ENCODE measurements around the gene ATP8B3.

ATP8B3 gene

GRCh38 chr19:1757468-1758230, 54.4 kb downstream of the ATP8B3 start (continued):
- TF ChIP-seq, protein P1, sequence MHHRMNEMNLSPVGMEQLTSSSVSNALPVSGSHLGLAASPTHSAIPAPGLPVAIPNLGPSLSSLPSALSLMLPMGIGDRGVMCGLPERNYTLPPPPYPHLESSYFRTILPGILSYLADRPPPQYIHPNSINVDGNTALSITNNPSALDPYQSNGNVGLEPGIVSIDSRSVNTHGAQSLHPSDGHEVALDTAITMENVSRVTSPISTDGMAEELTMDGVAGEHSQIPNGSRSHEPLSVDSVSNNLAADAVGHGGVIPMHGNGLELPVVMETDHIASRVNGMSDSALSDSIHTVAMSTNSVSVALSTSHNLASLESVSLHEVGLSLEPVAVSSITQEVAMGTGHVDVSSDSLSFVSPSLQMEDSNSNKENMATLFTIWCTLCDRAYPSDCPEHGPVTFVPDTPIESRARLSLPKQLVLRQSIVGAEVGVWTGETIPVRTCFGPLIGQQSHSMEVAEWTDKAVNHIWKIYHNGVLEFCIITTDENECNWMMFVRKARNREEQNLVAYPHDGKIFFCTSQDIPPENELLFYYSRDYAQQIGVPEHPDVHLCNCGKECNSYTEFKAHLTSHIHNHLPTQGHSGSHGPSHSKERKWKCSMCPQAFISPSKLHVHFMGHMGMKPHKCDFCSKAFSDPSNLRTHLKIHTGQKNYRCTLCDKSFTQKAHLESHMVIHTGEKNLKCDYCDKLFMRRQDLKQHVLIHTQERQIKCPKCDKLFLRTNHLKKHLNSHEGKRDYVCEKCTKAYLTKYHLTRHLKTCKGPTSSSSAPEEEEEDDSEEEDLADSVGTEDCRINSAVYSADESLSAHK (tag by site-specific recombination; IDR thresholded peaks at IDR 0.05) = no peak
- no peak for TF ChIP-seq ZNF473 (tag by site-specific recombination; IDR thresholded peaks at IDR 0.05)
- TF ChIP-seq ZBTB26 (tag by site-specific recombination; optimal IDR thresholded peaks at IDR 0.05) = peak; percentile 41
- 0 out of 2 replicates have a peak, but pooled peaks have one; percentile 17 for TF ChIP-seq EGR2 (tag by site-specific recombination; IDR thresholded peaks at IDR 0.05; ENCODE audit: low read depth)
- TF ChIP-seq ZSCAN16 (tag by site-specific recombination; IDR thresholded peaks at IDR 0.05) = no peak
- TF ChIP-seq ZNF48 (tag by site-specific recombination; IDR thresholded peaks at IDR 0.05) = no peak
- TF ChIP-seq INSM2 (tag by site-specific recombination; IDR thresholded peaks at IDR 0.05) = no peak
- no peak for TF ChIP-seq ZNF580 (tag by site-specific recombination; IDR thresholded peaks at IDR 0.05)
- no peak for TF ChIP-seq ZNF768 (tag by site-specific recombination; IDR thresholded peaks at IDR 0.05)
- TF ChIP-seq ZNF596 (tag by site-specific recombination; IDR thresholded peaks at IDR 0.05) = no peak
- no peak for TF ChIP-seq ZNF10 (tag by site-specific recombination; IDR thresholded peaks at IDR 0.05)
- TF ChIP-seq ZNF558 (tag by site-specific recombination; IDR thresholded peaks at IDR 0.05) = no peak
- TF ChIP-seq, protein P2, sequence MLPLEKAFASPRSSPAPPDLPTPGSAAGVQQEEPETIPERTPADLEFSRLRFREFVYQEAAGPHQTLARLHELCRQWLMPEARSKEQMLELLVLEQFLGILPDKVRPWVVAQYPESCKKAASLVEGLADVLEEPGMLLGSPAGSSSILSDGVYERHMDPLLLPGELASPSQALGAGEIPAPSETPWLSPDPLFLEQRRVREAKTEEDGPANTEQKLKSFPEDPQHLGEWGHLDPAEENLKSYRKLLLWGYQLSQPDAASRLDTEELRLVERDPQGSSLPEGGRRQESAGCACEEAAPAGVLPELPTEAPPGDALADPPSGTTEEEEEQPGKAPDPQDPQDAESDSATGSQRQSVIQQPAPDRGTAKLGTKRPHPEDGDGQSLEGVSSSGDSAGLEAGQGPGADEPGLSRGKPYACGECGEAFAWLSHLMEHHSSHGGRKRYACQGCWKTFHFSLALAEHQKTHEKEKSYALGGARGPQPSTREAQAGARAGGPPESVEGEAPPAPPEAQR (tag by site-specific recombination; IDR thresholded peaks at IDR 0.05) = no peak
- TF ChIP-seq ZFP41 (tag by site-specific recombination; IDR thresholded peaks at IDR 0.05; ENCODE audit: borderline replicate concordance) = no peak
- TF ChIP-seq ZBTB8A (tag by site-specific recombination; IDR thresholded peaks at IDR 0.05) = peak; percentile 42; the same call in 1 of the 2 replicates
- TF ChIP-seq ZNF571 (tag by site-specific recombination; IDR thresholded peaks at IDR 0.05) = no peak
- TF ChIP-seq ZNF521 (tag by site-specific recombination; IDR thresholded peaks at IDR 0.05) = no peak
- TF ChIP-seq ZNF843 (tag by site-specific recombination; IDR thresholded peaks at IDR 0.05) = no peak
- TF ChIP-seq, protein P3, sequence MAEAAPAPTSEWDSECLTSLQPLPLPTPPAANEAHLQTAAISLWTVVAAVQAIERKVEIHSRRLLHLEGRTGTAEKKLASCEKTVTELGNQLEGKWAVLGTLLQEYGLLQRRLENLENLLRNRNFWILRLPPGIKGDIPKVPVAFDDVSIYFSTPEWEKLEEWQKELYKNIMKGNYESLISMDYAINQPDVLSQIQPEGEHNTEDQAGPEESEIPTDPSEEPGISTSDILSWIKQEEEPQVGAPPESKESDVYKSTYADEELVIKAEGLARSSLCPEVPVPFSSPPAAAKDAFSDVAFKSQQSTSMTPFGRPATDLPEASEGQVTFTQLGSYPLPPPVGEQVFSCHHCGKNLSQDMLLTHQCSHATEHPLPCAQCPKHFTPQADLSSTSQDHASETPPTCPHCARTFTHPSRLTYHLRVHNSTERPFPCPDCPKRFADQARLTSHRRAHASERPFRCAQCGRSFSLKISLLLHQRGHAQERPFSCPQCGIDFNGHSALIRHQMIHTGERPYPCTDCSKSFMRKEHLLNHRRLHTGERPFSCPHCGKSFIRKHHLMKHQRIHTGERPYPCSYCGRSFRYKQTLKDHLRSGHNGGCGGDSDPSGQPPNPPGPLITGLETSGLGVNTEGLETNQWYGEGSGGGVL (tag by site-specific recombination; IDR thresholded peaks at IDR 0.05) = peak; percentile 28; the same call in 1 of the 2 replicates
- TF ChIP-seq ZNF561 (tag by site-specific recombination; IDR thresholded peaks at IDR 0.05; ENCODE audit: borderline replicate concordance) = no peak
- TF ChIP-seq, protein P4, sequence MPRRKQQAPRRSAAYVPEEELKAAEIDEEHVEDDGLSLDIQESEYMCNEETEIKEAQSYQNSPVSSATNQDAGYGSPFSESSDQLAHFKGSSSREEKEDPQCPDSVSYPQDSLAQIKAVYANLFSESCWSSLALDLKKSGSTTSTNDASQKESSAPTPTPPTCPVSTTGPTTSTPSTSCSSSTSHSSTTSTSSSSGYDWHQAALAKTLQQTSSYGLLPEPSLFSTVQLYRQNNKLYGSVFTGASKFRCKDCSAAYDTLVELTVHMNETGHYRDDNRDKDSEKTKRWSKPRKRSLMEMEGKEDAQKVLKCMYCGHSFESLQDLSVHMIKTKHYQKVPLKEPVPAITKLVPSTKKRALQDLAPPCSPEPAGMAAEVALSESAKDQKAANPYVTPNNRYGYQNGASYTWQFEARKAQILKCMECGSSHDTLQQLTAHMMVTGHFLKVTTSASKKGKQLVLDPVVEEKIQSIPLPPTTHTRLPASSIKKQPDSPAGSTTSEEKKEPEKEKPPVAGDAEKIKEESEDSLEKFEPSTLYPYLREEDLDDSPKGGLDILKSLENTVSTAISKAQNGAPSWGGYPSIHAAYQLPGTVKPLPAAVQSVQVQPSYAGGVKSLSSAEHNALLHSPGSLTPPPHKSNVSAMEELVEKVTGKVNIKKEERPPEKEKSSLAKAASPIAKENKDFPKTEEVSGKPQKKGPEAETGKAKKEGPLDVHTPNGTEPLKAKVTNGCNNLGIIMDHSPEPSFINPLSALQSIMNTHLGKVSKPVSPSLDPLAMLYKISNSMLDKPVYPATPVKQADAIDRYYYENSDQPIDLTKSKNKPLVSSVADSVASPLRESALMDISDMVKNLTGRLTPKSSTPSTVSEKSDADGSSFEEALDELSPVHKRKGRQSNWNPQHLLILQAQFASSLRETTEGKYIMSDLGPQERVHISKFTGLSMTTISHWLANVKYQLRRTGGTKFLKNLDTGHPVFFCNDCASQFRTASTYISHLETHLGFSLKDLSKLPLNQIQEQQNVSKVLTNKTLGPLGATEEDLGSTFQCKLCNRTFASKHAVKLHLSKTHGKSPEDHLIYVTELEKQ (tag by site-specific recombination; IDR thresholded peaks at IDR 0.05; ENCODE audit: borderline replicate concordance) = no peak
- peak; percentile 88 for TF ChIP-seq ZIC2 (tag by site-specific recombination; IDR thresholded peaks at IDR 0.05)
- TF ChIP-seq, protein P5, sequence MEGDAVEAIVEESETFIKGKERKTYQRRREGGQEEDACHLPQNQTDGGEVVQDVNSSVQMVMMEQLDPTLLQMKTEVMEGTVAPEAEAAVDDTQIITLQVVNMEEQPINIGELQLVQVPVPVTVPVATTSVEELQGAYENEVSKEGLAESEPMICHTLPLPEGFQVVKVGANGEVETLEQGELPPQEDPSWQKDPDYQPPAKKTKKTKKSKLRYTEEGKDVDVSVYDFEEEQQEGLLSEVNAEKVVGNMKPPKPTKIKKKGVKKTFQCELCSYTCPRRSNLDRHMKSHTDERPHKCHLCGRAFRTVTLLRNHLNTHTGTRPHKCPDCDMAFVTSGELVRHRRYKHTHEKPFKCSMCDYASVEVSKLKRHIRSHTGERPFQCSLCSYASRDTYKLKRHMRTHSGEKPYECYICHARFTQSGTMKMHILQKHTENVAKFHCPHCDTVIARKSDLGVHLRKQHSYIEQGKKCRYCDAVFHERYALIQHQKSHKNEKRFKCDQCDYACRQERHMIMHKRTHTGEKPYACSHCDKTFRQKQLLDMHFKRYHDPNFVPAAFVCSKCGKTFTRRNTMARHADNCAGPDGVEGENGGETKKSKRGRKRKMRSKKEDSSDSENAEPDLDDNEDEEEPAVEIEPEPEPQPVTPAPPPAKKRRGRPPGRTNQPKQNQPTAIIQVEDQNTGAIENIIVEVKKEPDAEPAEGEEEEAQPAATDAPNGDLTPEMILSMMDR (tag by site-specific recombination; IDR thresholded peaks at IDR 0.05) = no peak
- no peak for TF ChIP-seq ZNF585B (tag by site-specific recombination; IDR thresholded peaks at IDR 0.05)
- no peak for TF ChIP-seq ZNF701 (tag by site-specific recombination; IDR thresholded peaks at IDR 0.05)

Measured in HEK293 (cell line).